HFFc6 (cell line): ENCODE data around the gene ATF3. TPM values are rescaled to one million over a fixed set of nuclear protein-coding genes. Genes with fewer than 3 reads are reported as not detected.
A peak's percentile ranks its signal among the peaks of the same experiment; 100 is the strongest.

Experiments
- DNase-seq: peaks from one replicate; pipeline ENCODE4 v3.0.0-alpha.2; 2018
- H3K27ac Mint-ChIP-seq: 2 replicates; pipeline ENCODE4 v1.8.0; 2020; ENCODE audit warnings: mild to moderate bottlenecking, mixed read lengths
- H3K27me3 Mint-ChIP-seq: 2 replicates; pipeline ENCODE4 v1.8.0; 2021; ENCODE audit warnings: mild to moderate bottlenecking, moderate library complexity, mixed read lengths; ENCODE audit not compliant: insufficient read depth
- H3K36me3 Mint-ChIP-seq: 2 replicates; pipeline ENCODE4 v1.8.0; 2021; ENCODE audit warnings: low read depth, mixed read lengths
- H3K4me1 Mint-ChIP-seq: 2 replicates; pipeline ENCODE4 v1.8.0; 2020; ENCODE audit warnings: low read depth, mixed read lengths
- H3K4me3 Mint-ChIP-seq: 2 replicates; pipeline ENCODE4 v1.8.0; 2020; ENCODE audit warnings: mild to moderate bottlenecking, moderate library complexity, mixed read lengths
- H3K9me3 Mint-ChIP-seq: 2 replicates; pipeline ENCODE4 v1.8.0; 2020; ENCODE audit warnings: mild to moderate bottlenecking, mixed read lengths
- CTCF ChIP-seq: fragments of 200-600 bp; sonication (generic); IDR thresholded peaks from 2 replicates; pipeline ENCODE4 v1.5.0; 2021; ENCODE audit warnings: antibody characterized with exemption, mild to moderate bottlenecking
- total RNA-seq, 6 experiments: library from RNA; stranded (reverse); fragmentation: NEBNext Ultra II Directional; extraction: Animal tissue kit (Norgen Biotek cat#: 25700); gene quantifications; 2 replicates in 1 of 6; 3 replicates in 5 of 6; pipeline ENCODE4 v1.2.3, GENCODE V29; 2021

ATF3 gene
- total RNA-seq, 6 experiments from 2014 or later: 1.9 to 5.5 (median 4.8) TPM

DNA sequence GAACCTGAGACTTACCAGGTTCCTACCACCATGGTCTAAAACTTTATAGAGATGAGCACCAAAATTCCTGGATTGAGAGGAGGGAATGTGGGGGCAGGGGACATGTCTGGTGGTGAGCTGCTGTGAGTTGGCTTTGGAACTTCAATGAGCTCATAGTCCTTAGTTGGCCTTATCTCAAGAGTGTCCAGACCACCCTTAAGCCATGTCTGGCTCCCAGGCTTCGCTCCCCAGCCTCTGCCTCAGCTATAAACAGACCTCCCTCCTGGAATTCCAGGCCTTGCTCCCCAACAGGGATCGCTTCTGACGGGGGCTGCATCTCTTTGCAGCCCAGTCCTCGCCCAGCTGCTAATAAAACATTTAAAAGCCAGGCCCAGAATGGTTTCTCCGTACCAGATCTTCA, 19.5 kb downstream of the ATF3 start:
- H3K27ac Mint-ChIP-seq: no peak overlapping the region
- H3K27me3 Mint-ChIP-seq: peaks cover 21% of the 10 kb centered on the region
- TF ChIP-seq CTCF: no peak
- no peak overlapping the region for H3K4me3 Mint-ChIP-seq
- no peaks in the 10 kb centered on the region for H3K36me3 Mint-ChIP-seq
- no peak for DNase-seq
- H3K9me3 Mint-ChIP-seq: no peaks in the 10 kb centered on the region
- H3K4me1 Mint-ChIP-seq: no peaks in the 10 kb centered on the region

DNA sequence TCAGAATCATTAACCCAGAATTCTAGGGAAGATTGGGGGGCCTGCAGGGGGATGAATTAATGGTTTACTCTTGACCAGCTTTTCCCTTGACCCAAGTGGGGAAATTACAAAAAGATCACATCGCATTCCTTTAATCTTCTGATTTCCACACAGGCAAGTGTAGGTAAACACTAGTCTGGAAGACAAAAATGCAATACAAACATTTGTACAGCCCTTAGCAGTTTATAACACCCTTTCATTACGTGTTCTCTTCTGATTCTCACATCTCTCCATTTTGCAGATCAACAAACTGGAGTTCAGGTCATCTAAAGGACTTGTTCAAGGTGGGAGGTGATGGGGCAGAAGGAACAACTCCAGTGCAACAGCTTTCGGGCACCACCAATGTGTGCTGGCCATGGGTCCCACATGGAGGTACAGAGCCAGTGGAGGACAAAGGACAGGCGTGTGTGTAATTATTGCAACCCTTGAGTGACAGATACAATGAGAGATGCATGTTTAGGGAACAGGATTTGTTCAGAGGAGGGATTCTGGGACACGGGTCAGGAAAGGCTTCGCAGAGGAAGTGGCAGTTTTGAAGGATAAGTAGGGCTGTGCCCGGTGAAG, 20.4 kb downstream of the ATF3 start:
- Mint-ChIP-seq H3K27me3 (peaks cover 18% of the 10 kb centered on the region), H3K4me1 (no peaks in the 10 kb centered on the region), H3K36me3 (no peaks in the 10 kb centered on the region), H3K4me3 (no peak overlapping the region), H3K27ac (no peak overlapping the region), H3K9me3 (no peaks in the 10 kb centered on the region)
- TF ChIP-seq CTCF: no peak
- no peak for DNase-seq

DNA sequence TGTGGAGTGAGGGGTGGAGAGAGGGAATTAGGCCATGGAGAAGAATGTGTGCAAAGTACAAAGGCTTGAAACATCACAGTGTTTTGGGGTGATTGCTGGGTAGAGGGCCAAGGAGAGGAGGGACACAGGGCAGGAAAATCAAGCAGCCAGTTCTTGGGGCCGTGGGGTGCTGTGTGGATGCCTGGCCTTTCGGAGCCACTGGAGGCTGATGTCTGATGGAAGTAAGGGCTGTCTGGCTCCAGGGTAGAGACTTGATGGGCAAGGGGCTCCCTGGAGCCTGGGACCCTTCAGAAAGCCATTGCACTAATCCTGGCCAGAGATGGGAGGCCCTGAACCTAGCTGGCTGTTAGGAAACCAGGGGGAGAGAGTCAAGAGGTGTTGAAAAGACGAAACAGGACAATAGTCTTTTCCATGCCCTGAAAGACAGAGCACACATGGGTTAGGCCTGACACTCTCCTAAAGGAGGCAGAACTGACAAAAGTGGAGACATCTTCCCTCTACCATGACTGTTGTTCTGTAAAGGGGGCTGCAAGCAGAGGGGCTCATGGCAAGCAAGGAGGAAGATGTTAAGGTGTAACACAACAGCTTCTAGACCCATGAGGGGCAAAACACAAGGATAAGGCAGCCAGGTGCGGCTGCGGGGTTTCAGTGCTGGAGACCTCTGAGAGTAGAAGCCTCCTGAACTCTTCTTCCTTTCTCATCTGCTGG, 21.0 kb downstream of the ATF3 start:
- 0 out of 2 replicates have a peak, but pooled peaks cover under 1% of the 10 kb centered on the region for H3K4me1 Mint-ChIP-seq
- peaks cover 5% of the 10 kb centered on the region for H3K9me3 Mint-ChIP-seq
- no peak overlapping the region for H3K4me3 Mint-ChIP-seq
- no peak for DNase-seq
- no peak for TF ChIP-seq CTCF
- H3K27ac Mint-ChIP-seq: no peak overlapping the region
- peaks cover 13% of the 10 kb centered on the region for H3K27me3 Mint-ChIP-seq
- H3K36me3 Mint-ChIP-seq: peaks cover 4% of the 10 kb centered on the region; the same call in 1 of the 2 replicates

DNA sequence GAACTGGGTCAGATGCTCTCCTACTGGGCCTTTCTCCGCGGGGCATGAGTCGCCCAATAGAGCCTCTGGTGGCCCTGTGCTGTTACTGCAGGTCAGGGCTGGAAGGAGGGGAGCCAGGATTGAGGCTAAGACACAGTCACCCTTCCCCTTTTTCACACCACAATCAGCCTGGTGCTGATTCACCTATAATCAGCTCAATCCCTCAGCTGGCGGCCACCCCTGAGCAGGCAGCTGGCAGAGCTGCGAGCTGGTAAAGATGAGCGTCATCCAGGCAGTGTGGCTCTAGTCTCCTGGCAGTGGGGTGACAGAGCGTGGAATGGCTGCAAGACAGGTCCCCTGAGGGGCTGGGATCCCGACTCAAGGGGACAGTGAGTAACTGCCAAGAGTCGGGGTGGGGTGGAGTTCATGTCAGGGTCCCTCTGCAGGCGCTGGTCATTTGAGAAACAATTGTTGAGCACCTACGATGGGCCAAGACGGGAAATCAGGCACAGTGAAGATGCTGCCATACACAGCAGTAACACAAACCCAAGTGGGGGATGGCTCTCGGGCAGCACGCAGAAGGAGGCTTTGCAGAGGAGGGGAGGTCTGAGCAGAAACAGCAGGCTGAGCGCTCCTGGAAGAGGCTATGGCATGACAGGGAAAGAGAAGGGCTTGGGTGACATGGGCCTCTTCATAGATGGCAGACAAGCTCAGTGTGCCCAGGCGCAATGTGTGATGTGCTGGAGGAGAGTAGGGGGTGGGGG, 21.8 kb downstream of the ATF3 start:
- Mint-ChIP-seq H3K4me1 (peaks cover 7% of the 10 kb centered on the region), H3K4me3 (no peak overlapping the region), H3K9me3 (peaks cover 10% of the 10 kb centered on the region), H3K27ac (no peak overlapping the region), H3K36me3 (peaks cover 9% of the 10 kb centered on the region; the same call in 1 of the 2 replicates), H3K27me3 (peaks cover 6% of the 10 kb centered on the region)
- TF ChIP-seq CTCF: peak; percentile 87
- peak; percentile 44 for DNase-seq

DNA sequence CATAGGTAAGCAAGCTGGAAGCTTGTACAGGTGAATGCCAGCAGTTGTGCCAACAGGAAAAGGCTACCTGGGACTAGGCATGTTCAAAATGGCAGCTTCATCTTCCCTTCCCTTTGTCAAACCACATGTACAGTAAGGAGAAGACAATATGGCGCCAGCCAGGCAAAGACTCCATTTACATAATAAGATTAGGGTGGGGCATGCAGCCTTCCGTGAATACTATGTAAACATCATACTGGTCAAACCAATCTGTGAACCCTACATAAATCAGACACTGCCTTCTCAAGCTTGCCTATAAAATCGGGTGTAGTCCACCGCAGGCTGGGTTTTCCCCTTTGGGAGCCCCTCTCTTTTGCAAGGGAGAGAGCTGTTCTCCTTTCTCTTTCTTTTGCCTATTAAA, 24.6 kb downstream of the ATF3 start:
- TF ChIP-seq CTCF: no peak
- Mint-ChIP-seq H3K4me1 (peaks cover 34% of the 10 kb centered on the region), H3K4me3 (no peak overlapping the region), H3K27ac (no peak overlapping the region), H3K36me3 (peaks cover 9% of the 10 kb centered on the region; the same call in 1 of the 2 replicates), H3K27me3 (peaks cover 6% of the 10 kb centered on the region), H3K9me3 (peaks cover 10% of the 10 kb centered on the region)
- DNase-seq: no peak
